DOHH2 (cell line): ENCODE data around the gene ARHGAP22.

Experiments used
- H3F3A ChIP-seq: fragments of 200-600 bp; sonication (generic), shearing (Covaris generic); 2 replicates; pipeline ENCODE4 v1.6.0; 2016; ENCODE audit warnings: antibody characterized with exemption, mild to moderate bottlenecking; ENCODE audit not compliant: control insufficient read depth, insufficient read depth
- H3K27ac ChIP-seq: fragments of 200-600 bp; sonication (generic); 2 replicates; pipeline ENCODE4 v1.5.1; 2014; ENCODE audit warnings: low read depth, mild to moderate bottlenecking, low read length, moderate library complexity
- H3K27me3 ChIP-seq: fragments of 200-600 bp; sonication (generic); 2 replicates; pipeline ENCODE4 v1.6.1; 2014; ENCODE audit warnings: mild to moderate bottlenecking, low read length, mixed read lengths; ENCODE audit not compliant: control insufficient read depth
- H3K36me3 ChIP-seq: fragments of 200-600 bp; sonication (generic); 2 replicates; pipeline ENCODE4 v1.6.1; 2014; ENCODE audit warnings: mild to moderate bottlenecking, low read length, moderate library complexity, mixed read lengths; ENCODE audit not compliant: control insufficient read depth
- H3K4me1 ChIP-seq: fragments of 200-600 bp; sonication (generic); 2 replicates; pipeline ENCODE4 v1.6.1; 2014; ENCODE audit warnings: mild to moderate bottlenecking, low read length, mixed read lengths; ENCODE audit not compliant: control insufficient read depth
- H3K4me2 ChIP-seq: fragments of 200-600 bp; sonication (generic); 2 replicates; pipeline ENCODE4 v1.6.0; 2014; ENCODE audit warnings: mild to moderate bottlenecking, low read length, moderate library complexity
- H3K4me3 ChIP-seq: fragments of 200-600 bp; sonication (generic); 2 replicates; pipeline ENCODE4 v1.5.1; 2014; ENCODE audit warnings: mild to moderate bottlenecking, low read length, mixed read lengths
- H3K79me2 ChIP-seq: fragments of 200-600 bp; sonication (generic); 2 replicates; pipeline ENCODE4 v1.6.1; 2014; ENCODE audit warnings: mild to moderate bottlenecking, low read length, mixed read lengths; ENCODE audit not compliant: control insufficient read depth
- H3K9me2 ChIP-seq: fragments of 200-600 bp; sonication (generic); replicated peaks from 2 replicates; pipeline ENCODE4 v1.6.1; 2014; ENCODE audit warnings: mild to moderate bottlenecking, low read length, mixed read lengths; ENCODE audit not compliant: control insufficient read depth
- H3K9me3 ChIP-seq: fragments of 200-600 bp; sonication (generic); 2 replicates; pipeline ENCODE4 v1.6.1; 2014; ENCODE audit warnings: antibody characterized with exemption, low read length, mixed read lengths; ENCODE audit not compliant: control insufficient read depth, insufficient read depth
- H4K20me1 ChIP-seq: fragments of 200-600 bp; sonication (generic); 2 replicates; pipeline ENCODE4 v1.6.0; 2014; ENCODE audit warnings: low read depth, mild to moderate bottlenecking, antibody characterized with exemption, low read length, moderate library complexity; ENCODE audit not compliant: control insufficient read depth, insufficient read depth
- EZH2phosphoT487 ChIP-seq: fragments of 200-600 bp; sonication (generic); IDR thresholded peaks from 2 replicates; pipeline ENCODE4 v1.6.1; 2017; ENCODE audit warnings: borderline replicate concordance, mild to moderate bottlenecking, antibody characterized with exemption, low read length, moderate library complexity, mixed read lengths
- TF ChIP-seq, protein P1 (sequence below): fragments of 200-600 bp; sonication (generic); IDR thresholded peaks from one replicate; pipeline ENCODE4 v1.5.1; 2014; ENCODE audit warnings: antibody characterized with exemption, mild to moderate bottlenecking, low read depth, low read length; ENCODE audit not compliant: poor library complexity, severe bottlenecking

ARHGAP22 gene

DNA sequence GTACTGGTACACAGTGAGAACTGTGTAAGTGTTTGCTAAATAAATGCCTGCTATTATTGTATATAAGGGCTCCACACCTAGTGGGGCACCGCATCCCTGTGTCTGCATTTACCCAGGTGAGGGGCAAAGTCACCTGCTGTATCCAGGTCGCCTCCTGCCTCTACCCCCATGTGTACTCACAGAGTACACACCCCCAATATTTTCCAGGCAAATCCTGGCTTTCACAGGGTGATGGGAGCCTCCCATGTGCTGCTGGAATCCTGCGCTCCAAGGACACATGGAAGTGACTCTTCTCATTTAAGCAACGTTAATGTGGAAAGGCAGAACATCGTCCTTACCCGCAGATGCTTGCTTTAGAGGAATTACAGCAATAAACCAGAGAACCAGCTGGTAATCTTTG is 48.2 kb downstream of the ARHGAP22 start:
- no peaks in the 10 kb centered on the region for H4K20me1 ChIP-seq
- peaks cover 11% of the 10 kb centered on the region; the same call in 1 of the 2 replicates for H3K27me3 ChIP-seq
- no peaks in the 10 kb centered on the region for H3K36me3 ChIP-seq
- no peak overlapping the region for H3K4me2 ChIP-seq
- H3K4me1 ChIP-seq, result no peaks in the 10 kb centered on the region
- no peaks in the 10 kb centered on the region for H3K9me2 ChIP-seq
- no peaks in the 10 kb centered on the region for H3K9me3 ChIP-seq
- H3K79me2 ChIP-seq, result no peaks in the 10 kb centered on the region
- H3K27ac ChIP-seq, result no peak overlapping the region
- no peak for TF ChIP-seq EZH2phosphoT487
- TF ChIP-seq, protein P1, sequence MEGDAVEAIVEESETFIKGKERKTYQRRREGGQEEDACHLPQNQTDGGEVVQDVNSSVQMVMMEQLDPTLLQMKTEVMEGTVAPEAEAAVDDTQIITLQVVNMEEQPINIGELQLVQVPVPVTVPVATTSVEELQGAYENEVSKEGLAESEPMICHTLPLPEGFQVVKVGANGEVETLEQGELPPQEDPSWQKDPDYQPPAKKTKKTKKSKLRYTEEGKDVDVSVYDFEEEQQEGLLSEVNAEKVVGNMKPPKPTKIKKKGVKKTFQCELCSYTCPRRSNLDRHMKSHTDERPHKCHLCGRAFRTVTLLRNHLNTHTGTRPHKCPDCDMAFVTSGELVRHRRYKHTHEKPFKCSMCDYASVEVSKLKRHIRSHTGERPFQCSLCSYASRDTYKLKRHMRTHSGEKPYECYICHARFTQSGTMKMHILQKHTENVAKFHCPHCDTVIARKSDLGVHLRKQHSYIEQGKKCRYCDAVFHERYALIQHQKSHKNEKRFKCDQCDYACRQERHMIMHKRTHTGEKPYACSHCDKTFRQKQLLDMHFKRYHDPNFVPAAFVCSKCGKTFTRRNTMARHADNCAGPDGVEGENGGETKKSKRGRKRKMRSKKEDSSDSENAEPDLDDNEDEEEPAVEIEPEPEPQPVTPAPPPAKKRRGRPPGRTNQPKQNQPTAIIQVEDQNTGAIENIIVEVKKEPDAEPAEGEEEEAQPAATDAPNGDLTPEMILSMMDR, result no peak
- H3K4me3 ChIP-seq, result no peak overlapping the region
- H3F3A ChIP-seq, result no peaks in the 10 kb centered on the region

- Histone ChIP-seq H3K9me2 (no peaks in the 10 kb centered on the region), H3K36me3 (no peaks in the 10 kb centered on the region), H3K27ac (no peak overlapping the region), H3F3A (no peaks in the 10 kb centered on the region), H3K79me2 (no peaks in the 10 kb centered on the region), H4K20me1 (no peaks in the 10 kb centered on the region), H3K4me1 (no peaks in the 10 kb centered on the region), H3K9me3 (no peaks in the 10 kb centered on the region), H3K4me2 (no peak overlapping the region), H3K4me3 (no peak overlapping the region), H3K27me3 (peaks cover 11% of the 10 kb centered on the region; the same call in 1 of the 2 replicates)
- TF ChIP-seq, protein P1, result no peak
- TF ChIP-seq EZH2phosphoT487, result no peak
Observed at GRCh38 chr10:48556065-48556464, 48.8 kb downstream of the ARHGAP22 start.

DNA sequence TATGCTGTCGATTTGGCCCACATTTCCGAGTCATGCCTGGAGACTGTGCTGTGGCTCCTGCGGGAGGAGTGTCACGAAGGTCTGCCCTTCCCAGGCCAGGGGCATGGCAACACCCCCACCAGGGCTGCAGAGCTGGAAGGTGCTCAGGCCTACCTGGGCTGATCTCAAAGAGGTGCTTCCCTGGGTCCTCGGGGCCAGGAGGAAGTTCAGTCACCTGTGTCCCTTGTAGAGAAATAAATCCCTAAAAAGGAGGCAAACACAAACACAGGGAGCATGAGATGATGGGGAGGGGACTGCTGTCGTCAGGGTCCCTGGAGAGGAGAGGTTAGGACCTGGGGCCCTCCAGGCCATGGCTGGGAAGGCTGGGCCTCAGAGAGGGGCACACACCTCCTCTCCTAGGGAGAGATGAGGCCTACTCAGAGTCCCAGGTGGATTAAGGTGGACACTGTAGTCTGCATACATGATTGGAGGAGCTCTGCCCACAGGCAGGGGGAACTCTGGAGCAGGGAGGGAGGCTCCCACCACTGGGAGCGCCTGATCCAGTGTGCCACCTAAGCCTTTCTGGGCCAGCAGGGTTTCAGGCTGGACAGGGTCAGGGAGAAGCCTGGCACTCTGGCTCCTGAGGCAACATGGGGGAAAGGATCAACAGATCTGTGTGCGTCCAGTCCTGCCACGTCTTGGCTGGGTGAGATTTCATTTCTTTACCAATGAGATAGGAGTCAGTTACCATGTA is 49.4 kb downstream of the ARHGAP22 start:
- Histone ChIP-seq H4K20me1 (no peaks in the 10 kb centered on the region), H3K4me3 (no peak overlapping the region), H3K79me2 (no peaks in the 10 kb centered on the region), H3K27me3 (peaks cover 8% of the 10 kb centered on the region; the same call in 1 of the 2 replicates), H3F3A (no peaks in the 10 kb centered on the region), H3K36me3 (no peaks in the 10 kb centered on the region), H3K9me2 (no peaks in the 10 kb centered on the region), H3K27ac (no peak overlapping the region), H3K4me2 (no peak overlapping the region), H3K9me3 (no peaks in the 10 kb centered on the region), H3K4me1 (no peaks in the 10 kb centered on the region)
- TF ChIP-seq, protein P1, result no peak
- no peak for TF ChIP-seq EZH2phosphoT487
